ENCODE measurements around the gene ADAD2. TPM values are rescaled to one million over a fixed set of nuclear protein-coding genes. Genes with fewer than 3 reads are reported as not detected.
"Not testable (repeated sequence)": the region's sequence is repeated elsewhere in the genome, so short reads cannot be mapped to it uniquely, and the experiment has no call there.

The ADAD2 gene
- total RNA-seq, 2 experiments from 2014 or later: 0.18 TPM; not detected in 1

DNA sequence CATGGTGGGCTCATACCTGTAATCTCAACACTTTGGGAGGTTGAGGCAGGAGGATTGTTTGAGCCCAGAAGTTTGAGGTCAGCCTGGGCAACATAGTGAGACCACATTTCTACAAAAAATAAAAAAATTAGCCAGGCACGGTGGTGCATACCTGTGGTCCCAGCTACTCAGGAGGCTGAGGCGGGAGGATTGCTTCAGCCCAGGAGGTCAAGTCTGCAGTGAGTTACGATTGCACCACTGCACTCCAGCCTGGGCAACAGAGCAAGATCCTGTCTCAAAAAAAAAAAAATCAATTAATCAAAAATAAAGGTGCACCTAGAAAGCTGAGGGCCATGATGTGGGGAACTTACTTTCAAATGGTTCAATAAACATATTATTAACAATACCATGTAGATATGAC, 25.2 kb downstream of the ADAD2 start:
- H3K27ac Mint-ChIP-seq; H3K4me1 Mint-ChIP-seq (ENCODE audit: low read depth); POLR2A ChIA-PET; H3K4me3 Mint-ChIP-seq; H3K27me3 Mint-ChIP-seq (ENCODE audit: low read depth); H3K9me3 Mint-ChIP-seq (ENCODE audit: insufficient read depth); DNase-seq; H3K36me3 Mint-ChIP-seq (ENCODE audit: low read depth); ATAC-seq: not testable (repeated sequence)
- CTCF ChIA-PET: interaction anchor here (0.6 kb wide), 1 partner anchor 30 kb away, joined by 3 read pairs; no protein-coding TSS in a partner anchor

DNA sequence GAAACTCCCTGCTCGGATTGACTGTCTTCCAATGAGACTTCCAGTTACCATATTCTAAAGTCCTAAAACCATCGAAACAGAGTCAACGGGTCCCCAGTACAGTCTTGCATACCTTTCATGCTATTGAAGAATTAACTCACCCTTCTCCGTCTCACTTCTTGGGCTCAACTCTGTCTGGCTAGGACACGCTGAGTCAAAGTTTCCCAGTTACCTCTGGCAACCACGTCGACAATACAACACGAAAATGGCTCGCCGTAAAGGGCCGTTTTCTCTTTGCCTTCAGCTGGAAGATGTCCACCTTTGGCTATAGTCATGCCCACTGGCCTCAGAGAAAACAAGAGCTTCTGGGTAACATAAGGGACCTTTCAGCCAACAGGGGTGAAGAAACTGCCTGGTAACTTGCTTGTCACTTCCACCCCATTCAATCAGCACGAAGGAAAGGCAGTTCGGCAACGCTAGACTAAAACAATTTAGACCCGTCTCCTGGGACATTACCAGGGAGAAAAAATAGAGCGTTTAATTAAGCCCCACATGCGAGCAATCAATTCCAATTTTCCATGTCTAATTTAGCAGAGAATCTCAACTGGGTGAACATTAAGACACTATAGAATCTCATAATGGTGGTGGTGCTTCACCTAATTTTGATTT, 27.3 kb downstream of the ADAD2 start:
- no peak overlapping the region for H3K4me3 Mint-ChIP-seq
- ChIA-PET POLR2A (no interaction called here), CTCF (no interaction called here)
- ATAC-seq (no peak), DNase-seq (no peak)
- no peak overlapping the region for H3K27ac Mint-ChIP-seq
- no peaks in the 10 kb centered on the region for H3K9me3 Mint-ChIP-seq (ENCODE audit: insufficient read depth)
- H3K27me3 Mint-ChIP-seq (ENCODE audit: low read depth): peaks cover 2% of the 10 kb centered on the region
- no peaks in the 10 kb centered on the region for H3K4me1 Mint-ChIP-seq (ENCODE audit: low read depth)
- H3K36me3 Mint-ChIP-seq (ENCODE audit: low read depth): no peaks in the 10 kb centered on the region

DNA sequence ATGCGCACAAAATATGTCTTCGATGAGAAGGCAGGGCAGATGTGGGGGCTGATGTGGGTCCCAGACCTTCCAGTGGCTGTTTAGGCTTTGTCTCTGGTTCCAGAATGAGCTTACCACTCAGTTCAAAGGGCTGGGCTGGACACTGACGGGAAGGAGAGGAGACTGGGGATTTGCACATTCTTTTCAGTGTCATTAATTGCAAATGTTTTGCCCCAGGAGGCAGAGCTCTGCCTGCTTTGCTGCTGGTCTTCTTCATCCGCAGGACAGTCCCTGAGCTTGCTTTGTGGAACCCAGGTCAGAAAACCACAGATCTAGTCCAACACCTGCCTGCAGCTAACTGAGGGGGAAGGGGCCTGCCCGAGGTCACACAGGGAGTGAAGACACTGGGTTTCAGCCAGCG, 28.0 kb downstream of the ADAD2 start:
- ATAC-seq (no peak), DNase-seq (no peak)
- Mint-ChIP-seq H3K9me3 (ENCODE audit: insufficient read depth) (no peaks in the 10 kb centered on the region), H3K27ac (no peak overlapping the region), H3K4me3 (no peak overlapping the region), H3K4me1 (ENCODE audit: low read depth) (no peaks in the 10 kb centered on the region), H3K36me3 (ENCODE audit: low read depth) (no peaks in the 10 kb centered on the region), H3K27me3 (ENCODE audit: low read depth) (peaks cover 2% of the 10 kb centered on the region)
- ChIA-PET POLR2A (no interaction called here), CTCF (no interaction called here)

DNA sequence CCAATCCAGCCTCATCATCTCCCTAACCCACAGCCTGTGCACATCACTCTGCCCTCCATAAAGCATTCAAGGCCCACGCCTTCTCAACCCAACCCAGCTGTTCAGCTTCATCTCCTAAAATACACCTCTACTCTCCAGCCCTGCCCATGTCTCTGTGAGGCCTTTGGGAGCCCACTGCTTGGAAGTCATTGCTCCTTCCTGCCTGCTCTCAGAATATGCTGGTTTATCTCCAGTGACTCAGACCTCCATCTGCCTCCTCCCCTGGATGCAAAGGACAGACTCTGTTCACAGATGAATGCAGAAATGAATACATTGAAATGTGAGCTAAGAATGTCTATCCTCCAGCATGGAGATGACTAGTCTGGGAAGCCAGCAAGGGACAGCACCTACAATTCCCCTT, 29.9 kb downstream of the ADAD2 start:
- ATAC-seq: no peak
- Mint-ChIP-seq H3K36me3 (ENCODE audit: low read depth) (no peaks in the 10 kb centered on the region), H3K27ac (no peak overlapping the region), H3K9me3 (ENCODE audit: insufficient read depth) (no peaks in the 10 kb centered on the region), H3K27me3 (ENCODE audit: low read depth) (peaks cover 6% of the 10 kb centered on the region), H3K4me1 (ENCODE audit: low read depth) (no peaks in the 10 kb centered on the region), H3K4me3 (no peak overlapping the region)
- ChIA-PET POLR2A (no interaction called here), CTCF (no interaction called here)
- no peak for DNase-seq

DNA sequence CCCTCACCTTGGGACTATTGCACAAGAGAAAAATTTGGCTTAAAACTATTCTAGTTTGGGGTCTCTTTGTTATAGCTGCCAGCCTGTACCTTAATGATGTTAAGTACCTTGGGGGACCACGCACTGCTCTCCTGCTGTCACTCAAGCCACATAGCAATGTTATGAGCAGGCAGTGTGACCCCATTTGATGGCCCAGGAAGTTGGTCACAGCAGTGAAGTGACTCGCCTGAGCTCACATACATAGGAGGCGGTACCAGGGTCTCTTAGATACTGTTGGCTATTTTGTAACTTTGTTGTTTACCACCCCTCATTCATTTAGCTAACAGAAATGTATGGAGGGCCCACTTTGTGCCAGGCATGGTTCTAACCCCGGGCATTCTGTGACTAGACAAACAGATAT, 32.5 kb downstream of the ADAD2 start:
- POLR2A ChIA-PET: no interaction called here
- ATAC-seq (no peak), DNase-seq (no peak)
- CTCF ChIA-PET: no interaction called here
- H3K4me3 Mint-ChIP-seq: no peak overlapping the region
- no peaks in the 10 kb centered on the region for H3K36me3 Mint-ChIP-seq (ENCODE audit: low read depth)
- peaks cover 7% of the 10 kb centered on the region for H3K27me3 Mint-ChIP-seq (ENCODE audit: low read depth)
- H3K4me1 Mint-ChIP-seq (ENCODE audit: low read depth): no peaks in the 10 kb centered on the region
- no peak overlapping the region for H3K27ac Mint-ChIP-seq
- no peaks in the 10 kb centered on the region for H3K9me3 Mint-ChIP-seq (ENCODE audit: insufficient read depth)

DNA sequence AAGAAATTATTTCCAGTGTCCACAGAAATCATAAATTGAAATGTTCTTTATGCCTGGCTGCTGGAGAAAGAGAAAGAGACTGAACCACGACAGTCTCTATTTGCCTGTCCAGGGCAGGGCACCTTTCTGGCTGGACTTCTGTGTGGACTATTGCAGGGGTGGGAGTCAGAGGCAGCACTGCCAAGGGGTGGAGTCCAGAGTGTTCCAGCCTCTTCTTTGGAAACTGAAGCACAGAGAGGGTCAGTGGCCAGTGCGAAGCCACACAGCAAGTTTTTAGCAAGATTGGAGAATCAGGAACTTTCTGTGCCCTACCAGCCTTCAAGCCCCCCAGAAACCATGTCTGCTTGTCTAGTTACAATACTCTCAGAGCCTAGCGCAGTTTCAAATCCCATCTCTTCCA, 33.6 kb downstream of the ADAD2 start:
- H3K27ac Mint-ChIP-seq: no peak overlapping the region

DNA sequence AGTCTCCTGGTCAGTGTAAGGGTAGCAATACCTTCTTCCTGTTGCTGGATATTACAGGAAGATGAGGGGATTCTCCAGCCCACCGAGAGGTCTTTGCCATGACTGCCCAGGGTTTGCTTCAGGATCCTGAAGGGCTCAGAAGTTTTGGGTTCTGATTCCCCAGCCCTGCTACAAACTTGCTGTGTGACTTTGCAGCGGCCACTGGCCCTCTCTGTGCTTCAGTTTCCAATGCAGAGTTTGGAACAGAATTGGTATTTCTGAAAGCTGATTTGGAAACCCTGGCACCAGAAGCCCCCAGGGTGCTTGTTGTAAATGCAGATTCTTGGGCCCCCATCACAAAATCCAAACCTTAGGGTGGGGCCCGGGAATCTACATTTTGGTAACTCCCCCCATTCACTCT, 34.2 kb downstream of the ADAD2 start:
- Mint-ChIP-seq H3K36me3 (ENCODE audit: low read depth) (no peaks in the 10 kb centered on the region), H3K27me3 (ENCODE audit: low read depth) (peaks cover 7% of the 10 kb centered on the region), H3K4me1 (ENCODE audit: low read depth) (no peaks in the 10 kb centered on the region), H3K9me3 (ENCODE audit: insufficient read depth) (no peaks in the 10 kb centered on the region), H3K4me3 (no peak overlapping the region), H3K27ac (no peak overlapping the region)
- no peak for ATAC-seq
- ChIA-PET POLR2A (no interaction called here), CTCF (no interaction called here)
- no peak for DNase-seq

More for the DNA sequence above, 33.6 kb downstream of the ADAD2 start:
- Mint-ChIP-seq H3K9me3 (ENCODE audit: insufficient read depth) (no peaks in the 10 kb centered on the region), H3K36me3 (ENCODE audit: low read depth) (no peaks in the 10 kb centered on the region), H3K4me3 (no peak overlapping the region), H3K27me3 (ENCODE audit: low read depth) (peaks cover 7% of the 10 kb centered on the region), H3K4me1 (ENCODE audit: low read depth) (no peaks in the 10 kb centered on the region)
- CTCF ChIA-PET: no interaction called here
- ATAC-seq: no peak
- POLR2A ChIA-PET: no interaction called here
- DNase-seq: no peak

DNA sequence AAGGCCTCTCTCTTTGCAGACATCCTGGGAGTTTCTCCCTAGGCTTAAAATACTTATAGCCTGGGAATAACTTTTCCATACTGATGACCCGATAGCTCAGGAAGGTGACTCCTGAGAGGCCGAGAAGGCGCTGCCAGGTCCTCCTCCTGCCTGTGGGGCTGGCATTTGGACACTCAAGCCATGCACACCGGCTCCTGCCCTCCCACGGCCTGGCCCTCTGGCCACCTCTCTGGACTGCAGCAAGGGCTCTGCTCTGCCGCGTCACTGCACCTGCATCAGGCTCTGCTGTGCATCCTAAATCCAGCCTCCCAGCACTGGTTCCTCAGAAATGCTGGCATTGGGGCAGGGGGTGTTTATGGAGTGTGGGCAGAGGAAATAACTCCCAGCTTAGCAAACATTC, 34.6 kb downstream of the ADAD2 start:
- POLR2A ChIA-PET: no interaction called here
- H3K36me3 Mint-ChIP-seq (ENCODE audit: low read depth): no peaks in the 10 kb centered on the region
- ATAC-seq: no peak
- no peaks in the 10 kb centered on the region for H3K4me1 Mint-ChIP-seq (ENCODE audit: low read depth)
- H3K27ac Mint-ChIP-seq: no peak overlapping the region
- no peak overlapping the region for H3K4me3 Mint-ChIP-seq
- H3K27me3 Mint-ChIP-seq (ENCODE audit: low read depth): peaks cover 7% of the 10 kb centered on the region
- CTCF ChIA-PET: no interaction called here
- DNase-seq: no peak
- no peaks in the 10 kb centered on the region for H3K9me3 Mint-ChIP-seq (ENCODE audit: insufficient read depth)

DNA sequence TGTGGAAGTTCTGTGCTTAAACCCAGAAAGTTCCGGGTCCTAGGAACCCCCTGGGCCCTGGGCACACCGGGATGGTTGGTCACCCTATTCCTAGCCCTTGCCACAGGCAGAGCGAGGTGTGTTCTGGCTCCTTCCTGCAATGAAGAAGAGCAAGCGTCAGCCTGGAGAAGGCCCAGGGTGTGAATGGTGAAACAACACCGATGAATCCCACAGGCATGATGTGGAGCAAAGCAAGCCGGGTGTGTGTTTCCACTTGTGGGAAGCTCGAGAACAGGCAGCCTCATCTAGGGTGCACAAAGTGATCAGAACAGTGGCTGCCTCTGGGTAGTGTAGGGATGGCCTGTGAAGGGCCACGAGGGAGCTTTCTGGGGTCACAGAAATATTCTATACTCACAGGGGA, 35.1 kb downstream of the ADAD2 start:
- H3K27me3 Mint-ChIP-seq (ENCODE audit: low read depth): peaks cover 7% of the 10 kb centered on the region
- no peak overlapping the region for H3K4me3 Mint-ChIP-seq
- H3K9me3 Mint-ChIP-seq (ENCODE audit: insufficient read depth): no peaks in the 10 kb centered on the region
- POLR2A ChIA-PET: no interaction called here
- no peak for ATAC-seq
- no peaks in the 10 kb centered on the region for H3K4me1 Mint-ChIP-seq (ENCODE audit: low read depth)
- DNase-seq: no peak
- CTCF ChIA-PET: interaction anchor here (1.8 kb wide), 1 partner anchor 101 kb away, joined by 4 read pairs; no protein-coding TSS in a partner anchor
- no peak overlapping the region for H3K27ac Mint-ChIP-seq
- no peaks in the 10 kb centered on the region for H3K36me3 Mint-ChIP-seq (ENCODE audit: low read depth)

DNA sequence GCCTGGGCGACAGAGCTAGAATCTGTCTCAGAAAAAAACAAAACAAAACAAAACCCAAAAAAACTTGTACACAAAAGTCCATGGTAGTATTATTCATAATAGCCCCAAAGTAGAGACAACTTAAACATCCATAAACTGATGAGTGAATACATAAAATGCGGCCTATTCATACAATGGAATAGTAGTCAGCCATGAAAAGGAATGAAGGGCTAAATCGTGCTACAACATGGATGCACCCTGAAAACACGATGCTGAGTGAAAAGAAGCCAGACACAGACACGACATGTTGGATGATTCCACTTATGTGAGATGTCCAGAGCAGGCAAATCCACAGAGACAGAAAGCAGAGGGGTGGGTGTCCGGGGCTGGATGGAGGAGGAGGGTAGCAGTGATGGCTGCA, 36.6 kb downstream of the ADAD2 start:
- no peak overlapping the region for H3K27ac Mint-ChIP-seq
- DNase-seq (no peak), ATAC-seq (no peak)
- no peak overlapping the region for H3K4me3 Mint-ChIP-seq
- H3K4me1 Mint-ChIP-seq (ENCODE audit: low read depth): no peaks in the 10 kb centered on the region
- CTCF ChIA-PET: interaction anchor here (1.8 kb wide), 1 partner anchor 99 kb away, joined by 4 read pairs; no protein-coding TSS in a partner anchor
- POLR2A ChIA-PET: no interaction called here
- no peaks in the 10 kb centered on the region for H3K9me3 Mint-ChIP-seq (ENCODE audit: insufficient read depth)
- peaks cover 11% of the 10 kb centered on the region for H3K27me3 Mint-ChIP-seq (ENCODE audit: low read depth)
- H3K36me3 Mint-ChIP-seq (ENCODE audit: low read depth): no peaks in the 10 kb centered on the region

DNA sequence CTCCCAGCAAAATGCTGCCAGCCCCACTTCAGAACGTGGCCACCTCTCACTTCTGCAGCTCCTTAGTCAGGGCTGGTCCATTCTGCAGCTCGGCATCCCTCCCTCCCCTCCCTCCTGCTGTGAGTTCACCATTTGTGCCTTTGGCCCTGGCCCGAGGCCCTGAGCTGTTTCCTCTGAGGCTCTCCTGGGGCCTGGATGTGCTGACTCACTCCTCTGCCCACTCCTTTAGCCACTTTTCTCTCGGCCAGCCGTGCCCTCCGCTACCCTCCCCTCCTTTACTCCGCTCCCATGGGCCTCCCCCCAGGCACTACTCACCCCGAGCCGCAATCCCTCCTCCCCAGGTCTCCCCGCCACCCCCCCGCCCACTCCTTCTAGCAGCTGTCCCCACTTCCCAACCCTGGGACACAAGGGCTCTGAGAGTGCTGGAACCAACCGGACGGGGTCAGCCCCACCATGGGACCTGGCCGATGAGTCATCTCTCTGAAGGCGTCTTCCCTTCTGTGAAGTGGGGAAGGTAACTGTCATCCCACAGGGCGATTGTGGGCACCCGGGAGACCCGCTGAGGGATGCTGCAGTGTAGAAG, 37.4 kb downstream of the ADAD2 start:
- H3K27ac Mint-ChIP-seq: no peak overlapping the region
- H3K4me3 Mint-ChIP-seq: no peak overlapping the region
- H3K36me3 Mint-ChIP-seq (ENCODE audit: low read depth): no peaks in the 10 kb centered on the region
- DNase-seq: no peak
- no peaks in the 10 kb centered on the region for H3K9me3 Mint-ChIP-seq (ENCODE audit: insufficient read depth)
- no peaks in the 10 kb centered on the region for H3K4me1 Mint-ChIP-seq (ENCODE audit: low read depth)
- peaks cover 11% of the 10 kb centered on the region for H3K27me3 Mint-ChIP-seq (ENCODE audit: low read depth)
- ATAC-seq: no peak
- POLR2A ChIA-PET: no interaction called here
- CTCF ChIA-PET: no interaction called here

DNA sequence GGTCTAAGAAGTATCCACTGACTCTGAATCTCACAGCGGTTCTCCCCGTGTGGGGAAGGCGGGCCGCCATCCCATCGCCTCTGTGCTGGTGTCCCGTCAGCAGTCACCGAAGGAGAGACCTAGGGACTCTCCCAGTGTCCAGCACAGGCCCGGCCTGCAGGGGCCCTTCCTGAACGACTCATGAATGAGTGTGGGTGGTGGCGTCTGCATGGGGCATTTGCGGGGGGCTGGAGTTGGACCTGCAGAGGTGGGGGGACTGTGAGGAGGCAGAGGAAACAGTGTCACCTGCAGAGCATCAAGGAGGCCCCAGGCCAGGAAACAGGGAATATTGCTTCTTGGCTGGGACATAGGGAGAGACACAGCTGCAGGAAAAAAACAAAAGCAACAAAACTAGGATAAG, 38.5 kb downstream of the ADAD2 start:
- no peak overlapping the region for H3K4me3 Mint-ChIP-seq
- no peak overlapping the region for H3K27ac Mint-ChIP-seq
- no peaks in the 10 kb centered on the region for H3K36me3 Mint-ChIP-seq (ENCODE audit: low read depth)
- DNase-seq (no peak), ATAC-seq (no peak)
- H3K9me3 Mint-ChIP-seq (ENCODE audit: insufficient read depth): no peaks in the 10 kb centered on the region
- ChIA-PET CTCF (no interaction called here), POLR2A (no interaction called here)
- peaks cover 14% of the 10 kb centered on the region for H3K27me3 Mint-ChIP-seq (ENCODE audit: low read depth)
- H3K4me1 Mint-ChIP-seq (ENCODE audit: low read depth): no peaks in the 10 kb centered on the region

DNA sequence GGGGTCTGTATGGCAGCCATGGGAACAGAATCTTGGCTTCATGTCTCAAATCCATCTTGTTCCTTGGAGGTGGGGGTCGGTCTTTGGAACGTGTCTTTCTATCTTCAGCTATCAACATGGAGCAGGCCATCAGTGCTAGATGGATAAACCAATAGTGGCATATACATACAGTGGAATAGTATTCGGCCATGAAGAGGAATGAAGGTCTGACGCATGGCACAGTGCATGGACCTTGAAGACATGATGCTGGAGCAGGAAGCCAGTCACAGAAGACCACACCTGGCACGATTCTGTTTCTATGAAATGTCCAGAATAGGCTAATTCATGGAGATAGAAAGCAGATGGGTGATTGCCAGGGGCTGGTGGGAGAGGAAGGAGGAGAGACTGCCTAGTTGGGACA, 41.1 kb downstream of the ADAD2 start:
- ChIA-PET POLR2A (no interaction called here), CTCF (no interaction called here)
- Mint-ChIP-seq H3K27ac (no peak overlapping the region), H3K4me1 (ENCODE audit: low read depth) (no peaks in the 10 kb centered on the region), H3K27me3 (ENCODE audit: low read depth) (peaks cover 7% of the 10 kb centered on the region), H3K36me3 (ENCODE audit: low read depth) (no peaks in the 10 kb centered on the region), H3K9me3 (ENCODE audit: insufficient read depth) (no peaks in the 10 kb centered on the region), H3K4me3 (no peak overlapping the region)
- DNase-seq: no peak
- ATAC-seq: no peak

Measured in activated CD8-positive, alpha-beta T cell treated with anti-CD3 and anti-CD28 coated beads, Interleukin-2, amount 10 ng/mL, durations not matched to agents 7 days and 5 days (primary cell).